Measurements from ENCODE around the gene MBD3L5.
A peak's percentile ranks its signal among the peaks of the same experiment; 100 is the strongest.
"Not testable (repeated sequence)": the region's sequence is repeated elsewhere in the genome, so short reads cannot be mapped to it uniquely, and the experiment has no call there.

Gene MBD3L5

GRCh38 chr19:7054635-7055368 lies 24.4 kb downstream of the MBD3L5 start:
- not testable (repeated sequence) for DNase-seq

DNA sequence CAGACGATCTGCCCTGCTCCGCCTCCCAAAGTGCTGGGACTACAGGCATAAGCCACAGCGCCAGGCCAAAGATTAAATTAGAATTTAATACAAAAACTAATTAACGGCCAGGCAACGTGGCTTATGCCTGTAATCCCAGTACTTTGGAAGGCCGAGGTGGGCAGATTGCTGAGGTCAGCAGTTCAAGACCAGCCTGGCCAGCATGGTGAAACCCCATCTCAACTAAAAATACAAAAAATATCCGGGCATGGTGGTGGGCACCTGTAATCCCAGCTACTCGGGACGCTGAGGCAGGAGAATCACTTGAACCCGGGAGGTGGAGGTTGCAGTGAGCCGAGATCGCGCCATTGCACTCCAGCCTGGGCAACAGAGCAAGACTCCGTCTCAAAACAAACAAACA lies 25.3 kb downstream of the MBD3L5 start:
- DNase-seq: not testable (repeated sequence)

GRCh38 chr19:7056371-7056770 lies 26.0 kb downstream of the MBD3L5 start:
- not testable (repeated sequence) for DNase-seq

DNA sequence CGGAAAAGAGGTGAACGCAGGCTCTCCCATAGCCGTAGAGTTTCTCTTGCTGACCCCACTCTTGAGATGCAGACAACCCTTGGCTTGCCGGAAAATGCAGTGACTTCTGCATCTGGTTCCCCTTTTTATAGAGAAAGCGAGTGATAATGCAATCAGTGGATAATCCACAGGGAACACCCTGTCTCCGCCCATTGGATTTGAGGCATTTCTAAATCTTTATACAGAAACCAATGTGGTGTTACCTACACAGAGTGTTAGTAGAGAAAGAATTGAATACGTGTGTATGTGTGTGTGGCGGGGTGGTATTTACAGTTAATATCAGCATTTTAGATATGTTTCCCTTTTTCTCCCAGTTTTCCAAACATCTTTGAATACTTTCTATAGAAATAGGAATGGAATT lies 28.2 kb downstream of the MBD3L5 start, which contains the start of gene MBD3L3:
Gene MBD3L3, minus strand, starts transcription at position 101 of the 400 bp plus-strand sequence. Its CDS starts 71 bp downstream, at position 30.
- DNase-seq: not testable (repeated sequence)

DNA sequence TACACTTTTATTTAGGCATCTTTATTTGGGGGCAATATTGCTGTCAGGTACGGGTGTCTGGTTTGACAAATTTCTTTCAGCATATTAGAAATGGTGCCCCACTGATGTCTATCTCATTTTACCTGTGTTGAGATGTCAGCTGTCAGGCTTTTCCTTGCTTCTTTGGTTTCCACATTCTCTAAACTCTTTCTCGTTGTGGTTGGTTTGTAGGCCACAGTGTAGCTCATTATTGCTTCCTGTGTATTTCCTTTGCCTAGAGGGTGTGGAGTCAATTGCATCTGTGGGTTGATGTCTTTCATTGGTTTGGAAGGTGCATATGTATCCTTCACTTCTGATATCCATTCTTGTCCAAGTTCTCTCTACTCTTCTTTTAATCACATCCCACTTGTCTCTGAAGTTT lies 29.6 kb downstream of the MBD3L5 start:
- not testable (repeated sequence) for DNase-seq

DNA sequence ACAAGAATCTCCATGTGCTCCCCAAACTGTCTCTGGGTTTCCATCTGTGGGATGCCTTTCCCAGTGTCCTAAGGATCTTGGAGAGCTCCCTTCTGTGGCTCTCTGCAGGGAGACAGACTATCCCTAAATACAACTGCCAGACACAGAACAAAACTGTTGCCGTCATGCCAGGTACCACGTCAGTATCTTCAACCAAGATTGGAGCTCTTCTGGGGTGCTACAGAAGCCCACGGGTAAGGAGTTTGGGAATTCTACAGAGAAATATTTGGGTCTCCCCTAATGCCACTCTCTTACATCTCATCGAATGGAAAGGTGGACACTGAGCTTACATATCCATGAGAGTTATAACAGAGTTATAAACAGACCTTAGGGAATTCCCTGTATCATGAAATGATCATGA lies 33.0 kb downstream of the MBD3L5 start:
- no peak for DNase-seq

DNA sequence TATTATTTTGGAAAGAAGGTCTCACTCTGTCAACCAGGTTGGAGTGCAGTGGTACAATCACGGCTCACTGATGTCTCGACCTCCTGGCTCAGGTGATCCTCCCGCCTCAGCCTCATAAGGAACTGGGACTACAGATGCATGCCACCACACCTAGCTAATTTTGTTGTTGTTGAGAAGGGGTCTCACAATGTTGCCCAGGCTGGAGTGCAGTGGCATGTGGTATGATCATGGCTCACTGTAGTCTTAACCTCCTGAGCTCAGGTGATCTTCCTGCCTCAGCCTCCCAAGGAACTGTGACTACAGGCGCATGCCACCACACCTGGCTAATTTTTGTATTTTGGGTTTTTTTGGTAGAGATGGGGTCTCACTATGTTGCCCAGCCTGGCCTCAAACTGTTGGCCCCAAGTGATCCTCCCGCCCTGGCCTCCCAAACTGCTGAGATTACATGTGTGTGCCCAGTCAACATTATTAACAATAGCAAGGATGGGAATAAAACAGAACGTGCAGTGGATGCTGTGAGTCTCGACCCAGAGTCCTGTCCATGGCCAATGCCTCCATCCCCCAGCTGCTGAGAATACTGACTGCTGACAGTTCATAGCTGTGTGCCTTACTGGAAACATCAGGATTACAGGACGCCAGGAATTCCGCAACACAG lies 33.5 kb downstream of the MBD3L5 start:
- no peak for DNase-seq

DNA sequence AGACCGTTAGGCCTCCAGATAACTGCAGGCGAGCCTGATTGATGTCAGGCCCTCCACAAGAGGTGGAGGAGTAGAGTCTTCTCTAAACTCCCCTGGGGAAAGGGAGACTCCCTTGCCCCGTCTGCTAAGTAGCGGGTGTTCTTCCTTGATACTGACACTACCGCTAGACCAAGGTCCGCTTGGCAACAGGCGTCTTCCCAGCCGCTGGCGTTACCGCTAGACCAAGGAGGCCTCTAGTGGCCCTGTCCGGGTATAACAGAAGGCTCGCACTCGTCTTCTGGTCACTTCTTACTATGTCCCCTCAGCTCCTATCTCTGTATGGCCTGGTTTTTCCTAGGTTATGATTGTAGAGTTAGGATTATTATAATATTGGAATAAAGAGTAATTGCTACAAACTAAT lies 36.7 kb downstream of the MBD3L5 start:
- DNase-seq: not testable (repeated sequence)

DNA sequence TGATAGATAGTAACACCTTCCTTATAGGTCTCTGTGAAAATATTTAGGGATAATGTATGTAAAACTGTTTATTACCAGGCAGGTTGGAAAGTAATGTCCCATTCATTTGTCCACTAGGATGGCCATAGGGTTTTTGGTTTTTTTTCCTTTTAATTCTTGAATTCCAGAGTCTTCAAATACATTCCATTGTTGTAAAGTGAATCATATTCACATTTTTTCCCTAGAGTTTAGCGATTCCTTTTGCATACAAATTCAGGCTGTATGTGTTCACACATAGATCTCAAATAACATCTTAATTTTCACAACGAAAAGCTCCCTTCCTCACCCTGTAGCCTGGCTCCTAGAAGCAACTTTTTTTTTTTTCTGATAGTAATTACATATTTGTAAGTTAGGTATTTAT lies 37.3 kb downstream of the MBD3L5 start:
- no peak for DNase-seq

DNA sequence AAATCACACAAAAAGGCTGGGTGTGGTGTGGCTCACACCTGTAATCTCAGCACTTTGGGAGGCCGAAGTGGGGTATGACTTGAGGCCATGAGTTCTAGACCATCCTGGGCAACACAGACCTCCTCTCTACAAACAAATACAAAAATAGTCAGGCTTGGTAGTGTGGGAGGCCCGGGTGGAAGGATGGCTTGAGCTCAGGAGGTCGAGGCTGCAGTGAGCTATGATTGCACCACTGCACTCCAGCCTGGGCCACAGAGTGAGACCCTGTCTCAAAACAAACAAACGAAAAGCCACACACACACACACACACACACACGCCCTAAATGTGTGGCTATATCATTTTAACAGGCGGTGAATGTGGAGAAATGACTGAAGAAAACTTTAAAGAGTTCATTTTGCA lies 38.2 kb downstream of the MBD3L5 start:
- no peak for DNase-seq

GRCh38 chr19:7069042-7069903 lies 38.9 kb downstream of the MBD3L5 start, which contains the start of gene ZNF557:
Gene ZNF557, plus strand, starts transcription at chr19:7069703. Its CDS starts 5,372 bp downstream, at chr19:7075075.
- DNase-seq: peak; percentile 99

- DNase-seq: no peak
These were observed 39.5 kb downstream of the MBD3L5 start for GRCh38 chr19:7069904-7070226.

GRCh38 chr19:7072541-7072940 lies 42.2 kb downstream of the MBD3L5 start:
- no peak for DNase-seq

DNA sequence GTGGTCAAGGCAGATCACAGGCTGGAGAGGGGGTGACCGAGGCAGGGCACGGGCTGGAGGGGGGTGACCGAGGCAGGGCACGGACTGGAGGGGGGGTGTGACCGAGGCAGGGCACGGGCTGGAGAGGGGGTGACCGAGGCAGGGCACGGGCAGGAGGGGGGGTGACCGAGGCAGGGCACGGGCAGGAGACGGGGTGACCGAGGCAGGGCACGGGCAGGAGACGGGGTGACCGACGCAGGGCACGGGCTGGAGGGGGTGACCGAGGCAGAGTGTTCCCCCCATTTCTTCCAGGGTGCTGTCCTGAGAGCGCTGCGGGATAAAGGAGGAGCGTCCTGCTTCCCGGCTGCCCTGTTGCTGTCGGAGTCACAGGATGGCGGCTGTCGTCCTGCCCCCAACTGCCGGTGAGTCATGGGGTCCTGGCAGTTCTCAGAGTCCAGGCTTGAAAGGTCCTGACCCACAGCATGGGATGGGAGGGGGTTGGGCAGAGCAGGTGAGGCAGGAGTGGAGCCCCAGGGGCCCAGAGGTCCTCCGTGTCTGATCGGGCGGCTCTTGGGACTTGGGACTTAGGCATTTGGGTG lies 44.4 kb downstream of the MBD3L5 start:
- no peak for DNase-seq

- DNase-seq: no peak
These were observed 45.8 kb downstream of the MBD3L5 start for GRCh38 chr19:7076151-7076550.

GRCh38 chr19:7078008-7078407 lies 47.6 kb downstream of the MBD3L5 start:
- no peak for DNase-seq

Measured in activated effector memory CD4-positive, alpha-beta T cell treated with anti-CD3 and anti-CD28 coated beads, Interleukin-2, amount 50 U/mL, for 16 hours (primary cell).